ENCODE measurements around the gene SEC62.
"Not testable (repeated sequence)": the region's sequence is repeated elsewhere in the genome, so short reads cannot be mapped to it uniquely, and the experiment has no call there.

SEC62 gene

DNA sequence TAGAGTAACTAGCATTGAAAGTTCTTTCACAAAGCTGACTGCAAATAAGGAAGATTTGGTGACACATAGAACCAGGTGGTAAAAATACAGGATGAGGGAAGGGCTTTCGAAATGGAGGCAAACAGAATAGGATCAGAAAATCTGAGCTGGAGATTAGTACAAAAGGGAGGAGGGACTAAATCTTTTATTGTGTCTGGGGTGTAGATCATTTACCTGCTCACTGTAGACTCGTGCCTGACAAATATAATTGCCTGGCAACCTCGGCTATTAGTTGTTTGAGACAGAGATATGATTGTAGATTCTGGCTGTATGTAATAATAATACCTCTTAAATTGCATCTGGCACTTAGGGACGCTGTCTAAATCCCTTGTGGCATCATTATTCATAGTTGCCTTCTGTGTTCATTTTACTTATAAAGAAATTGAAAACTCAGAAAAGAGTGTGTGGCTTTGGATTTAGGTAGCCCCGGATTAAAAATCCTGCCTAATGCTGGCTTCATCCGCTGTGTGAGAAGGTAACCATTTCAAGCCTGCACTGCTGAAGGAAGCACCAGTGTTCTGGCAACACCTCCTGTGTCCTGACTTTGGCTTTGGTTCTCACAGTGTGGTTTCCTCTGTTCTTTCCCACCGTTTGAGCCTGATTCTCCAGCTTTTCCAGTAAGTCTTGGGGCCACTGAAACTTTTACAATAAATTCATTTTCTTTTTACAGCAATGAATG is 46.2 kb downstream of the SEC62 start:
- no peak for DNase-seq (ENCODE audit: low read depth, low spot score)

DNA sequence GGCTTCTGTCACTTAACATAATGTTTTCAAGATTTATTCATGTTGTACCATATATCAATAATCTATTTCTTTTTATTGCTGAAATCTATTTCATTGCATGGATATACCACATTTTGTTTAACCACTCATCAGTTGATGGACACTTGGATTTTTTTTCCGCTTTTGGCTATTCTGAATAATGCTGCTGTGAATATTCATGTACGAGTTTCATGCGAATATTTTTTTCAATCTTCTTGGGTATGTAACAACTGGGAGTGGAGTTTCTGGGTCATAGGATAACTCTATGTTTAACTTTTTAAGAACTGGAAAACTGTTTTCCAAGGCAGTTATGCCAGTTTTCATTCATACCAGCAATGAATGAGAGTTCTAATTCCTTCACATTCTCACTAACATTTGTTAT is 49.5 kb downstream of the SEC62 start:
- DNase-seq (ENCODE audit: low read depth, low spot score) = no peak

DNA sequence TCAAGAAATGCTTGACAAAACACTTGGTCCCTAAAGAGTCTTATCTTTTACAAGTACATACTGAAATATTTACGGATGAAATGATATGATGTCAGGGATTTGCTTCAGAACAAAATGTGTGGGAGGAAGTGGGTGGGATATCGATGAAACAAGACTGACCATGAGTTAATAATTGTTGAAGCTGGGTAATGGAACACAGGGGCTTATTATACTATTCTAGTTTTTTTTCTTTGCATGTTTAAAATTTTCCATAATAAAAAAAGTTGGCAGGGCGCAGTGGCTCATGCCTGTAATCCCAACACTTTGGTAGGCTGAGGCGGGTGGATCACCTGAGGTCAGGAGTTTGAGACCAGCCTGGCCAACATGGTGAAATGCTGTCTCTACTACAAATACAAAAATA is 52.7 kb downstream of the SEC62 start:
- DNase-seq (ENCODE audit: low read depth, low spot score) = not testable (repeated sequence)

DNA sequence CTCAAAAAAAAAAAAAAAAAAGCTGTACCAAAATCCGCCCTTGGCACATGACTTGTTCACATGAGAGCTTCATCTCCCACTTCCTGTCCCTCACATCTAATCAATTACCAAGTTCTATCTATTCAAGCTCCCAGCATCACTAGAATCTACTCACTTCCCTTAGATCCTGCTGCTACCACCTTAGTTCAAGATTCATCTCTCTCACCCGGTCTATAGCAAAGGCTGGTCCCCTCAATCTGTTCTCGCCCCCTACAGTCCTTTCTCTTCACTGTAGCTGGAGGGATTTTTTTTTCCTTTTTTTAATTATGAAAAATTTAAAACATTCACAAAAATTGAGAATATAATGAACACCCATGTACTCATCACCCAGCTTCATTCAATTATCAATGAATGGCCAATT is 54.5 kb downstream of the SEC62 start:
- DNase-seq (ENCODE audit: low read depth, low spot score) = no peak

DNA sequence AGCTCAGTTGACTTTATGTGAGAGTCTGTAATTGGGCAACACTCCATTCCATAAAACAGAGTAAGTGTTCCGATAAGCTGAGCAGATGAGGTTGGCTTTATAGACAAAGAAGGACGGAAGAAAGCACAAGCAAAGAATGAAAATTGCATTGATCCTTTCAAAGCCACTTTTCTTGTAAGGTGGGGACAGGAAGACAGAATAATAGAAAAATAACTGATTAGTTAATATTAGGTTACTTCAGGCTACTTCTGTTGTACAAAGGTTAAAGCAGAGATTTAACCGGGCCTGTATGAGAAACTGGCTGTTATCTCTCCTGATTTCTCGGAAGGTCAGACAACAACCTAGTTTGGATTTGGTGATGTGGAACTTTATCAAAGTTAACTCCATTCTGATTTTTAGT is 55.7 kb downstream of the SEC62 start:
- DNase-seq (ENCODE audit: low read depth, low spot score) = no peak

DNA sequence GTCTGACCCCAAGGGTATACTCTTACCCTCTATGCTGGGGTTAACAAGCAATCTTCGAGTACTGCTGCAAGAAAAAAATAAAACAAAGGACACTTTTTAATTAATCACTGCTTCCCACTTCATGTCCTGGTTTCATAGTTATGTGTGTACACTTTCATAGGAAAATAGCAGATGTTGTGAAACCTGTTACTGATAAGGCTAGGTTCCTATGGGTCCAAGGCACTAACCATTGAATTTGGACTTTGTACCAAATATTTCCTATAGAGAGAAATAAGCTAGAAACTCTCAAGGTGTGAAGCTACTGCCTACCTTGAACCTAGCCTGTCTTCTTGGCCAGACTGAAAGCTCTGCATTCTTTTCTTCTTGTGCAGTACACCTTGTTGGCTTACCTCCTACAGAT is 56.6 kb downstream of the SEC62 start:
- no peak for DNase-seq (ENCODE audit: low read depth, low spot score)

DNA sequence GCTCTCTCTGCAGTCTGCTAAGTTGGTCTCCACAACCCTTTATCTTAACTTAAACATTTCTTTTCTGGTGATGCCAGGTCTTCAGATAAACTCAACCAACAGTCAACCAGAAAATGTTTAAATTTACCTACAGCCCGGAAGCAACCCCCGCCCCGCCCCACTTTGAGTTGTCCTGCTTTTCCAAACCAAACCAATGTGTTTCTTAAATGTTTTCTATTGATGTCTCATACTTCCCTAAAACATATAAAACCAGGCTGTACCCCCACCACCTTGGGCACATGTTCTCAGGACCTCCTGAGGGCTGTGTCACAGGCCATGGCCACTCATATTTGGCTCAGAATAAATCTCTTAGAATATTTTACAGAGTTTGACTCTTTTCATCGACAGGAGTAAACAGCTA is 58.0 kb downstream of the SEC62 start:
- no peak for DNase-seq (ENCODE audit: low read depth, low spot score)

DNA sequence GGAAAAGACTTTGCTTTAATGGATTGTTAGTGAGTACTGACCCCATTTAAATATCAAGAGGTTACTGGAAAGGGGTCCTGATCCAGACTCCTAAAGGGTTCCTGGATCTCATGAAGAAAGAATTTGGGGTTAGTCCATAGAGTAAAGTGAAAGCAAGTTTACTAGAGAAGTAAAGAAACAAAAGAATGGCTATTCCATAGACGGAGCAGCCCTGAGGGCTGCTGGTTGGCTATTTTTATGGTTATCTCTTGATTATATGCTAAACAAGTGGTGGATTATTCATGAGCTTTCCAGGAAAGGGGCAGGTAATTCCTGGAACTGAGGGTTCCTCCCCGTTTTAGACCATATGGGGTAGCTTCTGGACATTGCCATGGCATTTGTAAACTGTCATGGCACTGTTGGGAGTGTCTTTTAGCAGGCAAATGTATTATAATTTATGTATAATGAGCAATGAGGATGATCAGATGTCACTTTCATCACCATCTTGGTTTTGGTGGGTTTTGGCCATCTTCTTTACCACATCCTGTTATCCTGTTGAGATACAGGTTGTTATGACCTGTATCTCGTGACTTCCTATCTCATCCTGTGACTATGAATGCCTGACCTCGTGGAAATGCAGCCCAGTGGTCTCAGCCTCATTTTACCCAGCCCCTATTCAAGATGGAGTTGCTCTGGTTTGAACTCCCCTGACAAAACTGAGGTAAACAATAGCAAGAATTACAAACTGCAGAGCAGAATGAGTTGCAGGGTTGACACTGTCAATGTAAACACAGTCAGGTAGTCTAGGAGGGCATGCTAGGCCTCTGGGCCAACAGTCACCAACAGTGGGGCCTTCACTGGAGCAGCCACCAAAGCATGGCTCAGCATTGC is 60.9 kb downstream of the SEC62 start:
- no peak for DNase-seq (ENCODE audit: low read depth, low spot score)

DNA sequence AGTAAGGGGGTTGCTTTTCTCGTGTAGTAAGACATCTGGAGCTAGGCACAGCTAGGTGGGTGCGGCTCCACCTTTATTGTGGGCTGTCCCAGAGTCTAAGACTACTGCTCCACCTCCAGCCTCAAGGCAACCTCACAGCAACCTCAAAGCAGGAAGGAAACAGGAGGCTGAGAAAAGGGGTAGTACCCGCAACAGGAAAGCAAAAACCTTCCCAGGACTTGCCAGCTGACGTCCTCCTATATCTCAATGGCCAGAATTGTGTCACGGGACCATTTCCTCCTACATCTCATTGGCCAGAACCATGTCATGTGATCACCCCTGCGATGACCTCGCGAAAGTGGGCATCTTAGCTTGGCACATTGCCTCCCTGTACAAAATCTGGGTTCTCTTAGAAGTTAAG is 66.9 kb downstream of the SEC62 start:
- DNase-seq (ENCODE audit: low read depth, low spot score) = no peak

DNA sequence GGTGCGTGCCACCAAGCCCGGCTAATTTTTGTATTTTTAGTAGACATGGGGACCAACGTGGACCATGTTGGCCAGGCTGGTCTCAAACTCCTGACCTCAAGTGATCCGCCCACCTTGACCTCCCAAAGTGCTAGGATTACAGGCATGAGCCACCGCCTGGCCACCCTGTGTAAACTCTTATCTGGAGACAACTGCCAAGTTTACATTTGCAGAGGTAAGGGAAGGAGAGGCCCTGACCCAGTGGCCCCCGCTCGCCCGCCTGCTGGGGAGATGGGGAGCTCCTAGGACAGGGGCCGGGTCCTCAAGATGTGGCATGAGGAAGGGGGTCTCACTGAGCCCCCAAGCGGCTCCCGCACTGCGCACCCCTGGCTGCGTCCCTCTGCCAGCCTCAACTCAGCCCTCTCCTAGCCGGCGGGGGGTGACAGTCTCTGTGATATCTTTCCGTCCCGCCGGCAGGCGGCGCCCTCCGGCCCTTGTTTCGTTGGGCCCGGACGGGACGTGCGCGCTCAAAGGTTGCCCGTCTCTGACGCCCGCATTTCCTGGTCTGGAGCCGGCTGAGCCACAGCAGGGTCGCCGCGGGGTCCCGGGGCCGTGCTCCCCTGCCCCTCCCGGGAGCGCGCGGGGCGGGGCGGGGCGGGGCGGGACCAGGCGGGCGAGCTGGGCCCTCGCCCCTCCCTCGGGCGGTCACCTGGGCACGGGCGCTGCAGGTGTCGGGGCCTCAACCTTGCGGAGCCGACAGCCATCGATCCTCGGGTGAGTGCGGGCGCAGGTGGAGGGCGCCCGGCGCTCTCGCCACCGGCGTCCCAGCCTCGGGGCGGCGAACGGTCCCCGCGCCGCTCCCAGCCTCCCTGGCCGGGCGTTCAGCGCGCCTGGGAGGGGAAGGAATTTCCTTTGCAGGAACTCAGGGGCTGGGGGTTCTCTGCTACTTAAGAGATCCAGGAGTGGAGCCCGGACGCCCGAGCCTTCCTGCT is 71.1 kb downstream of the SEC62 start, which contains the start of gene GPR160:
TSS of gene GPR160 (plus strand) at position 533 of the 971 bp plus-strand sequence. CDS start 45,978 bp downstream, outside the sequence.
- peak; percentile 57 for DNase-seq (ENCODE audit: low read depth, low spot score)

DNA sequence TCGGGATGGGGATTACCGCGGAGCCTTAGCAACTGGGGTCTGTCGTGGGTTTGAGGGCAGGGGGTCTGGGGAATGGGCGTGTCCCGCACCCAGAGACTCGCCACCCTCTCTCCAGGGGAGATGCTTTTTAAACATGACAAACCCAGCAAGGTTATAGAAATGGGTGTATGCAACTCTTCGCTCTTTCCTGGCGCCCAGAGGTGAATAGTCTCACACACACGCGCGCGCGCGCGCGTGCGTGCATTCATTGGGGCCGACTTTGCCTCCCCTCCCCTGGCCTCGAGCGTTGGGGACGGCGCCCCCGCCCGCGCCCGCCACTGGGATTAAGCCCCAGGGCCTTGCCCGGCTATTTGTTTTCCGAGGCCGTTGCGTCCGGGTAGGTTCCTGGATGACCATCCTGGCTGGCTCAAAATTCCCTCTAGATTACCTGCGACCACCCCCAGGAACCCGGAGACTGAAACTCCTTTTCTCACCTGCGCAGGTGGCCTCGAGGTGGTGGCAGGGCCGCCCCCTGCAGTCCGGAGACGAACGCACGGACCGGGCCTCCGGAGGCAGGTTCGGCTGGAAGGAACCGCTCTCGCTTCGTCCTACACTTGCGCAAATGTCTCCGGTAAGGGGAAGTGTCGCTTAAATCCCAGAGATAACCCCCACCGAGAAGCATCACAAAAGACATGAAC is 72.0 kb downstream of the SEC62 start:
- no peak for DNase-seq (ENCODE audit: low read depth, low spot score)

DNA sequence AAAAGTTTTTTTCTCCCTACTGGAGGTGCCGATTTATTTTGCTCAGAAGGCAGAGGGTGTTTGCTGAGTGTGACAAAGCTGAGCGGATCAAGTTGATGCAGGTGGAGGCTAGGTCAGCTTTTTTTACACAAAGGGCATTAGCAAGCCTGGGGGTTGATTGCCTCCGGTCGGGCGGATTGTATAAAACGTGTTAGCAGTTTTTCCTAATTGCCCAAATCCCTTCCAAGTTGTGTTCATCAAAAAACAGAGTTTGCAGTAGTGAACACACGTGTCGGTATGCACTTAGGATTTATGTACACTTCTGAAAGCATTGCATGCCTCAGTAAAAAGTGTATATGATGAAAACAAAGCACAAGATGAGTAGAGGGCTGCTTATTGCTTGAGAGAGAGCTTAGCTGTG is 73.8 kb downstream of the SEC62 start:
- no peak for DNase-seq (ENCODE audit: low read depth, low spot score)

DNA sequence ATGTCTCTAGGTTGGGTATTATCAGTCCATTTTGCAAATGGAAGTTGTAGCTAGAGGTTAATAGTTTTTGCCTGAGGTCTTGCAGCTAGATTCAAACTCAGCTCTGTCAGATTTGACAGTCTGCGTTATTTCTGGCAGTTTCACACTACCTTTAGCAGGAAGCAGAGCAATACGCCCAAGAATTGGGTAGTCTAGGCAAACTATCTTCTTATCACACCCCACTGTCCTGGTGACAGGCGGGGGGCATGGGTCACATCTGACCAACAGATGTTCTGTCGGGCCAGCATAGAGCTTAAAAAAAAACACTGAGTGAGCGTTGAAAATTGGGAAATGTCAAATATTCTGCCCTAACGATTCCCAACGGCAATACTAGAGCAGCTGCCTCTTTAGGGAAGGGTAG is 76.9 kb downstream of the SEC62 start:
- no peak for DNase-seq (ENCODE audit: low read depth, low spot score)

DNA sequence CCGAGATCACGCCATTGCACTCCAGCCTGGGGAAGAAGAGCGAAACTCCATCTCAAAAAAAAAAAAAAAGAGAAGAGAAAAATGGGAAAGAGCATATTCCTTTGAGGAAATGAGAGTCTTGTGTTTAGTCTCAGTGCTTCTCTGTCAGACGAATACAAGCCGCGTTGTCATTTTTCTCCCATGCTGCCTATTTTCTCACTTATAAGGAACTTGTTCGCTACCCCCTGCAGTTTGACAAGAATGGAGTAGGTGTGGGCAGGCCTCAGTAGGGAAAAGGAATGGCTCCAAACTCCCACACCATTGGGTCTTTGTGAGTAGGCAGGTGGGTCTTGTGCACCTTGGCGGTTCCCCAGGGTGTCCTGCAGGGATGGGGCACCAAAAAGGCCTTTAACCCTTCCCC is 77.7 kb downstream of the SEC62 start:
- no peak for DNase-seq (ENCODE audit: low read depth, low spot score)

DNA sequence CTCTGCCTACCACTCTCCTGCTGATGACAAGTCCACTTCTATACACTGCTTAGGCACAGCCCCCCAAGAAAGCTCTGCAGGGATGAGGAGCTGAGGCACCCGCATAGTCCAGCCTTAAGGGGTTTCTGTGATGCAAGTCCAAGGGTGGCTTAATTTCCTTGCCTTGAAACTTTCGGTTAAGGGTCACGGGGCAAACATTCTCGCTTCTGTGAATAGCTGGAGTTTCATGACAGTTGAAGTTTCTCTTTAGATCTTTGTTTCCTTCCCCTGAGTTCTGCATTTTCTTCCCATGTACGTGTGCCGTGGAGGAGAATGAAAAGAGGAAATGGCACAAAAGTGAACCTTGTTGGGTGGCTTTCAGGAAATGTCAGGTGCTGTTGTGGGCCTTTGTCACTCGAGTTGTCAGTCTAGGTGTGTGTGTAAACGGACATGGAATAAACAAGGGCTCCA is 78.2 kb downstream of the SEC62 start:
- DNase-seq (ENCODE audit: low read depth, low spot score) = no peak

DNA sequence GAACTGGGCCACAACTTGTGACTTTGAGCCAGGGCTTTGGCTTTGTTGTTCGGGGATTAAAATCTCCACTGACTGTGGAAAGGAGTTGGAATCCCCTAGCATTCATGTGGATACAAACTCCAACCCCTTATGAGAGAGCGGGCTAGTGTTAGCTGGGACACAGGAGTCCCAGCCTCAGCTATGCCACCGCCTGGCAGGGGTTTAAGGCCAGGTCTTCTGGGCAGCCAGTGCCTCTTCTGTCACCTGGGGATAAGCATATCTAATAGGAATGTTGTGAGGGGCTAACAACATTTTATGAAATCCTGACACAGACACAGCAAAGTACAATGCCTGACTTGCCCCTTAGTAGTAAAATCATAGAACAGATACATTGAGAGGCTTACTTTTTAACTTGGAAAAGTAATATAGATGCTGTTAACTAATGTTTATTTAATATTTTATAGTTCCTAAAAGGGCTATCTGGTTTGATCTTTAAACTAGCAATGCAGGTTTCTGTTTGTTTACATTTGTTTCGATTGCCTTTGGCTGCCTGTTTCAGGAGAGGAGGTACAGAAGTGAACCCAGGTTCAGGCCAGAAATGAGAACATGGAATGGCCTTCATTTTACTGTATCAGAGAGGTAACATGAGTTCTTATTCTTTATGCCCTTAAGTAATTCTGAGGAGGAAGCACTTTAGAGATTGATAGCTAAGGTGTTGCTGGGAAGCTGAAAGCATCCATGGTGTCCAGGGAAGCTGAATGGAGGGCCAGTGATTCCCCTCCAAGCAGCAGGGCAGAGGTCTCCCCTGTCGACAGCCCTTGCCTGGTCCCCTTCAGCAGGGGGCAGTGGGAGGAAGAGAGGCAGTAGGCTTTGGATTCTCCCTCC is 79.9 kb downstream of the SEC62 start:
- DNase-seq (ENCODE audit: low read depth, low spot score) = no peak

DNA sequence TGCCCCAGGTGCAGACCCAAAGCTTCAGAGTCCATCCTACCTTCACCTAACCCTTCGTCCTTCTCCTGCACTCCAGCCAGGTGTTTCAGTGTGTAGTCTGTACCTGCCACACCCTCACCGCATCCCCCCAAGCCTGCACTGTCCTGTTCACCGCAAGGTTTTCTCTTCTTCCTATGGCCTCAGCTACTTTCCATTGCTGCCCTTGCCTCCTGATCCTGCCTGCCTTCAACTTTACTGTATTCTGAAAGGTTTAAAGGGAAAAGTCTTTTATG is 80.5 kb downstream of the SEC62 start:
- DNase-seq (ENCODE audit: low read depth, low spot score) = no peak

Data from activated naive CD8-positive, alpha-beta T cell treated with anti-CD3 and anti-CD28 coated beads, Interleukin-2, amount 50 U/mL, for 16 hours (primary cell).